ENCODE measurements around the gene PRSS3. TPM values are rescaled to one million over a fixed set of nuclear protein-coding genes. Genes with fewer than 3 reads are reported as not detected.
"Not testable (repeated sequence)": the region's sequence is repeated elsewhere in the genome, so short reads cannot be mapped to it uniquely, and the experiment has no call there.

The PRSS3 gene
- total RNA-seq, 3 donors from 2014 or later (not counting 1 experiment from before 2014, with no cell fraction given) = 3.4 TPM; not detected in 2

DNA sequence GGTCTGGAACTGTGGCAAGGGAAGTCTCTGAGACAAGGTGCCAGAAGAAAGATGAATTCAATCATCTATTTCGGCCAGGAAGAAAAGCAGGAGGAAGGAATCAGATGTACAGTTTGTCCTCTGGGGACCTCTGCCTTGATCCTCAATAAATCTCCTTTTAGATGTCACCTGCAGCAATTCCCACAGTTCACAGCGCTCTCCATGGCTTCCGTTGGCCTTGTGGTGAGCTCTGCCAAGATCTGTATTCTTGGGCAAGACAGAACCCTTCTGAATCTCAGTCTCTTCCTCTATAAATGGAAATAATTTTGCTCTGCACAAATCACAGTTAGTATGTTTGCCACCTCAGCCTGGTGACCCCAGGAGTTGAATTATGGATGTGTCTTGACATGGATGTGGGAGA is 8.8 kb downstream of the PRSS3 start:
- H3K36me3 ChIP-seq (ENCODE audit: control insufficient read depth, insufficient read depth, low read length); H3K4me3 Mint-ChIP-seq; H3K4me1 ChIP-seq (ENCODE audit: control insufficient read depth, insufficient read depth, low read length); H3K9me3 Mint-ChIP-seq; H3K4me3 ChIP-seq (ENCODE audit: low read length); H3K36me3 Mint-ChIP-seq; H3K9me3 ChIP-seq (ENCODE audit: control insufficient read depth, insufficient read depth, low read length); H3K27me3 ChIP-seq (ENCODE audit: control insufficient read depth, insufficient read depth, low read length); DNase-seq; ATAC-seq; intact Hi-C loops (cut with micrococcal nuclease); H3K4me1 Mint-ChIP-seq; H3K27ac ChIP-seq (ENCODE audit: low read length); H3K27ac Mint-ChIP-seq: not testable (repeated sequence)
- H3K27me3 Mint-ChIP-seq (ENCODE audit: low read depth in 2 of 2) = peaks cover 5 to 11% of the 10 kb centered on the region in 2 donors
- 87% methylated on average over 3 of the region's 3 CpGs for WGBS (ENCODE audit: insufficient coverage)

DNA sequence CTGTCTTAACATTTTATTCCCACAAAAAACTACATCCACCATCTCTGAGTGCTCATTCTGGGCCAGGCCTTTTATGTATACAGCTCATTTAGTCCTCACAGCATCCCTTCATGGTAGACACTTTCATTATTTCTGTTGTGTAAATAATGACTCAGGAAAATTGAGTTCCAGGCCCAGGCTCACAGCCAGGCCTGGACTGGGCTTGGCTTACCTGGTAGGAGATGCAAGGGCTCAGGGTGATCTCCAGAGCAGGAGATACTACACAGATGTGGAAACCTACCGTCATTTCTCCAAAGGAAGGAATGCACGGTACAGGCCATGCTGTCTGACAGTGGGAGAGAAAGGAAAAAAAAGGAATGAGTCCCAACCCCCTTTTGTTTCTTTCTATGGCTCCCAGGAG is 11.8 kb downstream of the PRSS3 start:
- H3K27me3 ChIP-seq (ENCODE audit: control insufficient read depth, insufficient read depth, low read length); H3K9me3 ChIP-seq (ENCODE audit: control insufficient read depth, insufficient read depth, low read length); H3K27ac ChIP-seq (ENCODE audit: low read length); H3K4me3 Mint-ChIP-seq; H3K36me3 Mint-ChIP-seq; H3K9me3 Mint-ChIP-seq; H3K4me3 ChIP-seq (ENCODE audit: low read length); H3K4me1 Mint-ChIP-seq; H3K4me1 ChIP-seq (ENCODE audit: control insufficient read depth, insufficient read depth, low read length); H3K36me3 ChIP-seq (ENCODE audit: control insufficient read depth, insufficient read depth, low read length); DNase-seq; intact Hi-C loops (cut with micrococcal nuclease); H3K27ac Mint-ChIP-seq; ATAC-seq: not testable (repeated sequence)
- 96% methylated on average over 2 of the region's 2 CpGs for WGBS (ENCODE audit: insufficient coverage)
- peaks cover 2 to 11% of the 10 kb centered on the region in 2 donors for H3K27me3 Mint-ChIP-seq (ENCODE audit: low read depth in 2 of 2)

DNA sequence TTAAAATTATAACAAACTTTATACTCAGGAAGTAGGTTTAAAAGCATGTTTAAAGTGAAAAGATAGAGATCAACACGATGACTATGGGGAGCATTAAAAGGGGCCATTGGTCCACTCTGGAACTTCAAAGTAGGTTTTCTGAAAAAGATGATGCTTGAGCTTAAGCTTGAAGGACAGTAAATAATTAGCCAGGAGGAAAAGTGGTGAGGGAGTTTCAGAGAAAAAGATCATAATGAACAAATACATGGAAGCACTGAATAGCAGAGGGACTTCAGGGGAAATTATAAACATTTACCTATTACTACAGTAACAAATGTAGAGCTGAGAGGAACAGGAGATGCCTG is 13.6 kb downstream of the PRSS3 start:
- 73% methylated on average over 1 of the region's 1 CpG for WGBS (ENCODE audit: insufficient coverage)
- H3K9me3 ChIP-seq (ENCODE audit: control insufficient read depth, insufficient read depth, low read length); ATAC-seq; H3K4me3 Mint-ChIP-seq; H3K36me3 ChIP-seq (ENCODE audit: control insufficient read depth, insufficient read depth, low read length); intact Hi-C loops (cut with micrococcal nuclease); H3K4me1 Mint-ChIP-seq; H3K27ac ChIP-seq (ENCODE audit: low read length); DNase-seq; H3K27me3 Mint-ChIP-seq (ENCODE audit: low read depth in 2 of 2); H3K9me3 Mint-ChIP-seq; H3K27me3 ChIP-seq (ENCODE audit: control insufficient read depth, insufficient read depth, low read length); H3K27ac Mint-ChIP-seq; H3K4me1 ChIP-seq (ENCODE audit: control insufficient read depth, insufficient read depth, low read length); H3K36me3 Mint-ChIP-seq; H3K4me3 ChIP-seq (ENCODE audit: low read length): not testable (repeated sequence)

DNA sequence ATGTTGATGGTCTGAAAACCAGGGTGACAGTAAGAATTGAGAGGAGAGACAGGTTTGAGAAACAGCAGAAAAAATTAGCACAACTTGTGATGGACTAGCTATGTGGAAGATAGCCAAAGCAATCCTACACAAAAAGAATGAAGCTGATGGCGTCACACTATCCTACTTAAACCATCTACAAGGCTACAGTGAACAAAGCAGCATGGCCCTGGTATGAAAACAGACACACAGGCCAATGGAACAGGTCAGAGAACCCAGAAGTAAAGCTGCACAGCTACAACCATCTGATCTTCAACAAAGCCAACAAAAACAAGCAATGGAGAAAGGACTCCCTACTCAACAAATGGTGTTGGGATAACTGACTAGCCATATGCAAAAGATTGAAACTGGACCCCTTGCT is 14.1 kb downstream of the PRSS3 start:
- no peaks in the 10 kb centered on the region for H3K9me3 ChIP-seq (ENCODE audit: control insufficient read depth, insufficient read depth, low read length)
- no peak for DNase-seq
- no peaks in the 10 kb centered on the region for H3K9me3 Mint-ChIP-seq
- H3K27ac Mint-ChIP-seq = no peak overlapping the region
- 87% methylated on average over 1 of the region's 1 CpG for WGBS (ENCODE audit: insufficient coverage)
- H3K36me3 Mint-ChIP-seq = no peaks in the 10 kb centered on the region
- H3K4me3 Mint-ChIP-seq = no peak overlapping the region
- H3K4me1 Mint-ChIP-seq = peaks cover 10% of the 10 kb centered on the region in 2 donors
- peaks cover 0 to 2% of the 10 kb centered on the region in 2 donors for H3K27me3 Mint-ChIP-seq (ENCODE audit: low read depth in 2 of 2)
- ATAC-seq = no peak
- no peak overlapping the region for H3K4me3 ChIP-seq (ENCODE audit: low read length)
- peaks cover 8% of the 10 kb centered on the region for H3K4me1 ChIP-seq (ENCODE audit: control insufficient read depth, insufficient read depth, low read length)
- no peaks in the 10 kb centered on the region for H3K36me3 ChIP-seq (ENCODE audit: control insufficient read depth, insufficient read depth, low read length)
- TF ChIP-seq, protein P1, sequence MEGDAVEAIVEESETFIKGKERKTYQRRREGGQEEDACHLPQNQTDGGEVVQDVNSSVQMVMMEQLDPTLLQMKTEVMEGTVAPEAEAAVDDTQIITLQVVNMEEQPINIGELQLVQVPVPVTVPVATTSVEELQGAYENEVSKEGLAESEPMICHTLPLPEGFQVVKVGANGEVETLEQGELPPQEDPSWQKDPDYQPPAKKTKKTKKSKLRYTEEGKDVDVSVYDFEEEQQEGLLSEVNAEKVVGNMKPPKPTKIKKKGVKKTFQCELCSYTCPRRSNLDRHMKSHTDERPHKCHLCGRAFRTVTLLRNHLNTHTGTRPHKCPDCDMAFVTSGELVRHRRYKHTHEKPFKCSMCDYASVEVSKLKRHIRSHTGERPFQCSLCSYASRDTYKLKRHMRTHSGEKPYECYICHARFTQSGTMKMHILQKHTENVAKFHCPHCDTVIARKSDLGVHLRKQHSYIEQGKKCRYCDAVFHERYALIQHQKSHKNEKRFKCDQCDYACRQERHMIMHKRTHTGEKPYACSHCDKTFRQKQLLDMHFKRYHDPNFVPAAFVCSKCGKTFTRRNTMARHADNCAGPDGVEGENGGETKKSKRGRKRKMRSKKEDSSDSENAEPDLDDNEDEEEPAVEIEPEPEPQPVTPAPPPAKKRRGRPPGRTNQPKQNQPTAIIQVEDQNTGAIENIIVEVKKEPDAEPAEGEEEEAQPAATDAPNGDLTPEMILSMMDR (IDR thresholded peaks at IDR 0.05) = no peak
- intact Hi-C loops (cut with micrococcal nuclease) = no loop called here
- no peaks in the 10 kb centered on the region for H3K27me3 ChIP-seq (ENCODE audit: control insufficient read depth, insufficient read depth, low read length)
- no peak overlapping the region for H3K27ac ChIP-seq (ENCODE audit: low read length)

GRCh38 chr9:33813712-33814641 is 18.6 kb downstream of the PRSS3 start:
- Histone ChIP-seq H3K27ac (ENCODE audit: low read length) (peak overlapping the region; percentile 13), H3K9me3 (ENCODE audit: control insufficient read depth, insufficient read depth, low read length) (no peaks in the 10 kb centered on the region), H3K36me3 (ENCODE audit: control insufficient read depth, insufficient read depth, low read length) (no peaks in the 10 kb centered on the region), H3K4me3 (ENCODE audit: low read length) (no peak overlapping the region), H3K27me3 (ENCODE audit: control insufficient read depth, insufficient read depth, low read length) (no peaks in the 10 kb centered on the region), H3K4me1 (ENCODE audit: control insufficient read depth, insufficient read depth, low read length) (peaks cover 26% of the 10 kb centered on the region)
- Mint-ChIP-seq H3K27ac (peak overlapping the region; percentile 90 to 91), H3K36me3 (no peaks in the 10 kb centered on the region), H3K4me3 (no peak overlapping the region), H3K4me1 (peaks cover 30 to 38% of the 10 kb centered on the region in 2 donors), H3K9me3 (no peaks in the 10 kb centered on the region), H3K27me3 (ENCODE audit: low read depth in 2 of 2) (peaks cover 0 to 2% of the 10 kb centered on the region in 2 donors)
- TF ChIP-seq, protein P1 (IDR thresholded peaks at IDR 0.05) = peak; percentile 73
- DNase-seq (peak in 1 of 2 donors; percentile 78), ATAC-seq (no peak)
- intact Hi-C loops (cut with micrococcal nuclease) = loop anchor here (1.0 kb wide), 1 partner anchor 38 kb away; no protein-coding TSS in a partner anchor
- WGBS (ENCODE audit: insufficient coverage) = 82% methylated on average over 5 of the region's 8 CpGs
